Aorta (tissue), 5 donors: Measurements from ENCODE around the gene SLC26A6. TPM values are rescaled to one million over a fixed set of nuclear protein-coding genes. Genes with fewer than 3 reads are reported as not detected.

Experiments used
- ATAC-seq: fragments of 200-7000 bp; cut with Tn5 transposase; one replicate; pipeline ENCODE4 v1.9.1; 2022; ENCODE audit warnings: moderate library complexity; ENCODE audit not compliant: low FRiP score
- DNase-seq, 2 donors: peaks; one replicate each; pipeline ENCODE4 v3.0.0-alpha.2; 2020
- H3K27ac ChIP-seq, 2 donors: one replicate each; pipeline ENCODE4 v1.5.1; 2013; ENCODE audit warnings: low read length in 2 of 2, mild to moderate bottlenecking in 2 of 2, moderate library complexity in 2 of 2, control low read depth in 1 of 2, inconsistent platforms in 1 of 2, low read depth in 1 of 2
- H3K27me3 ChIP-seq, 2 donors: one replicate each; pipeline ENCODE4 v1.6.1; 2013; ENCODE audit warnings: control low read depth in 1 of 2, low read length in 1 of 2, mild to moderate bottlenecking in 1 of 2, moderate library complexity in 1 of 2; ENCODE audit not compliant: insufficient read depth in 2 of 2, control insufficient read depth in 1 of 2
- H3K36me3 ChIP-seq, 2 donors: one replicate each; pipeline ENCODE4 v1.6.1; 2013; ENCODE audit warnings: control low read depth in 1 of 2, low read length in 1 of 2, mild to moderate bottlenecking in 1 of 2; ENCODE audit not compliant: insufficient read depth in 2 of 2, control insufficient read depth in 1 of 2
- H3K4me1 ChIP-seq, 2 donors: one replicate each; pipeline ENCODE4 v1.6.1; 2013; ENCODE audit warnings: low read length in 2 of 2, control low read depth in 1 of 2, mild to moderate bottlenecking in 1 of 2, moderate library complexity in 1 of 2; ENCODE audit not compliant: insufficient read depth in 2 of 2, control insufficient read depth in 1 of 2
- H3K4me3 ChIP-seq, 2 donors: one replicate each; pipeline ENCODE4 v1.5.1; 2013; ENCODE audit warnings: low read length in 2 of 2, control low read depth in 1 of 2, mild to moderate bottlenecking in 1 of 2
- H3K9me3 ChIP-seq: one replicate; pipeline ENCODE4 v1.6.1; 2013; ENCODE audit warnings: mild to moderate bottlenecking, low read length; ENCODE audit not compliant: control insufficient read depth
- WGBS, 2 donors: extraction: QIAGEN DNeasy Blood & Tissue Kit; methylation state at CpG; one replicate each; pipeline ENCODE4 v1.1.7; 2013; 5-methylcytosine and 5-hydroxymethylcytosine counted together
- intact Hi-C, 2 donors: fragments of 100-400 bp; cut with DNase I; formaldehyde crosslinking; loops; one replicate each; pipeline versions ENCODE4 v1.14.2 to v1.15.0; 2022
- polyA plus RNA-seq, 2 donors: library from polyadenylated mRNA; stranded (reverse); fragments of 200-250 nt; gene quantifications; one replicate each; pipeline ENCODE4 v1.2.3, GENCODE V29; 2013
- total RNA-seq, 2 donors: library from RNA; stranded (reverse); fragmentation: NEBNext Ultra II Directional; extraction: Animal tissue kit (Norgen Biotek cat#: 25700); gene quantifications; one replicate each; pipeline ENCODE4 v1.2.1, GENCODE V29; 2021
- donor health status: healthy with polysubstance abuse.
- donor health status: Bipolar disorder and iron deficiency.
- donor health status: DM: no; HTN: no; CAD: no.
- donor health status: DM: no; HTN: no; CAD: no.
- donor health status: DM: yes; HTN: yes; CAD: no.

Gene SLC26A6
- total and polyA plus RNA-seq, 4 donors, result 10.5 to 154 (median 32.2) TPM

- intact Hi-C loops, result no loop called here
- ATAC-seq, result no peak
- DNase-seq, result no peak
These were observed 17.9 kb upstream of the SLC26A6 start for GRCh38 chr3:48652923-48653715.

DNA sequence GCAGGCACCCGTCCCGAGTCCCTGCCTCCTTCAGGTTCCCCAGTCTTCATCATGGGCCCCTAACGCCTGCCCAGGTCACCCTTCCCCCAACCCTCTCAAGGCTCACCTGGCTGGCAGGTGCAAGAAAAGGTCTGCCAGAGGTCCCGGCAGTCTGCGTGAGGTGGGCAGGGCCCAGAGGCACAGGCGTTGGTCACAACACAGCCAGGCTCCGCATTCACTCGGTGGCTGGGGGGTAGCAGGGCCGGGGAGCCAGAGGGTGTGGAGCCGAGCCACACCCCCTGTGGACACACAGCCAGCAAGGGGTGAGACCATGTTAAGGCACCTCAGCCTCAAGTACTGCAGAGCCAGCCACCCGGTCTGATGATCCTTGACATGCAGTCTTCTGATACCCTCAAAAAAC is 16.5 kb upstream of the SLC26A6 start:
- Histone ChIP-seq H3K27ac (no peak overlapping the region), H3K9me3 (no peaks in the 10 kb centered on the region), H3K4me1 (no peaks in the 10 kb centered on the region), H3K36me3 (no peaks in the 10 kb centered on the region), H3K27me3 (no peaks in the 10 kb centered on the region), H3K4me3 (no peak overlapping the region)
- 88 to 91% methylated on average over 11 of the region's 11 CpGs for WGBS, 2 donors
- DNase-seq, result no peak
- no peak for ATAC-seq
- intact Hi-C loops, result no loop called here

More at GRCh38 chr3:48652923-48653715, 17.9 kb upstream of the SLC26A6 start:
- no peaks in the 10 kb centered on the region for H3K27me3 ChIP-seq
- no peaks in the 10 kb centered on the region for H3K4me1 ChIP-seq
- 95 to 96% methylated on average over 15 of the region's 15 CpGs for WGBS, 2 donors
- H3K27ac ChIP-seq, result no peak overlapping the region
- no peak overlapping the region for H3K4me3 ChIP-seq
- H3K9me3 ChIP-seq, result no peaks in the 10 kb centered on the region
- no peaks in the 10 kb centered on the region for H3K36me3 ChIP-seq

DNA sequence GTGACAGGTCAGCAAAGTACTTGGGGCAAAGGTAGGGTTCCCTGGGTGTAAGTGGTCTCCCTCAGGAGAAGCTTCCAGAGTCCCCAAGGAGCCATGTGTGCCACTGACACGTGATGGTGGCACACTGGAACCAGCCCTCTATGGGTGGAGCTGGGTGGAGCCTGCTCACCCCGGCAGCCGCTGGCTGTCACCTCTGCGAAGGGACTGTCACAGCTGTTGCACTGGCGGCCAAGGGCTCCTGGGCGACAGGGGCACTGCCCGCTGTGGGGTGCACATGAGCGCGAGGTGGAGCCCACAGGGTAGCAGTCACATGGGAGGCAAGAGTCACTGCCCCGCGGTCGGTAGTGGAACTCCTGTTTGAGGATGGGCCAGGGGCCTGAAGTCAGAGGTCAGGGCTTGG is 15.5 kb upstream of the SLC26A6 start:
- Histone ChIP-seq H3K4me3 (no peak overlapping the region), H3K27ac (no peak overlapping the region), H3K36me3 (no peaks in the 10 kb centered on the region), H3K27me3 (no peaks in the 10 kb centered on the region), H3K9me3 (no peaks in the 10 kb centered on the region), H3K4me1 (no peaks in the 10 kb centered on the region)
- no peak for DNase-seq
- whole genome bisulfite sequencing, 2 donors, result 85 to 90% methylated on average over 12 of the region's 12 CpGs
- ATAC-seq, result no peak
- intact Hi-C loops, result no loop called here

GRCh38 chr3:48648188-48648850 is 13.1 kb upstream of the SLC26A6 start:
- WGBS, 2 donors, result 94 to 95% methylated on average over 15 of the region's 15 CpGs
- Histone ChIP-seq H3K9me3 (no peaks in the 10 kb centered on the region), H3K36me3 (no peaks in the 10 kb centered on the region), H3K4me1 (no peaks in the 10 kb centered on the region), H3K4me3 (no peak overlapping the region), H3K27me3 (no peaks in the 10 kb centered on the region), H3K27ac (no peak overlapping the region)
- ATAC-seq (no peak), DNase-seq (no peak)
- intact Hi-C loops, result no loop called here

- no peak overlapping the region for H3K4me3 ChIP-seq
- intact Hi-C loops, result no loop called here
- H3K27me3 ChIP-seq, result no peaks in the 10 kb centered on the region
- no peaks in the 10 kb centered on the region for H3K4me1 ChIP-seq
- no peaks in the 10 kb centered on the region for H3K36me3 ChIP-seq
- H3K27ac ChIP-seq, result no peak overlapping the region
- ATAC-seq, result no peak
- DNase-seq, result no peak
- 91 to 95% methylated on average over 6 to 9 of the region's 9 CpGs for WGBS, 2 donors
- H3K9me3 ChIP-seq, result no peaks in the 10 kb centered on the region
These were observed 12.5 kb upstream of the SLC26A6 start for GRCh38 chr3:48647714-48648113.

- intact Hi-C loops, result no loop called here
- Histone ChIP-seq H3K27ac (no peak overlapping the region), H3K36me3 (no peaks in the 10 kb centered on the region), H3K4me3 (no peak overlapping the region), H3K27me3 (no peaks in the 10 kb centered on the region), H3K9me3 (no peaks in the 10 kb centered on the region), H3K4me1 (no peaks in the 10 kb centered on the region)
- WGBS, 2 donors, result 92 to 95% methylated on average over 22 of the region's 22 CpGs
- no peak for DNase-seq
- ATAC-seq, result no peak
These were observed 9.9 kb upstream of the SLC26A6 start for GRCh38 chr3:48644898-48645760.

GRCh38 chr3:48642605-48643004 is 7.3 kb upstream of the SLC26A6 start:
- ATAC-seq (no peak), DNase-seq (no peak)
- no peak overlapping the region for H3K27ac ChIP-seq
- intact Hi-C loops, result no loop called here
- WGBS, 2 donors, result 90 to 92% methylated on average over 12 of the region's 12 CpGs
- no peaks in the 10 kb centered on the region for H3K27me3 ChIP-seq
- no peaks in the 10 kb centered on the region for H3K36me3 ChIP-seq
- no peaks in the 10 kb centered on the region for H3K4me1 ChIP-seq
- H3K4me3 ChIP-seq, result no peak overlapping the region
- H3K9me3 ChIP-seq, result no peaks in the 10 kb centered on the region

GRCh38 chr3:48641396-48641795 is 6.1 kb upstream of the SLC26A6 start:
- Histone ChIP-seq H3K9me3 (no peaks in the 10 kb centered on the region), H3K36me3 (no peaks in the 10 kb centered on the region), H3K4me1 (no peaks in the 10 kb centered on the region), H3K4me3 (no peak overlapping the region), H3K27me3 (no peaks in the 10 kb centered on the region), H3K27ac (no peak overlapping the region)
- DNase-seq (no peak), ATAC-seq (no peak)
- intact Hi-C loops, result no loop called here
- WGBS, 2 donors, result 90 to 93% methylated on average over 3 of the region's 3 CpGs
